HG02588 (cell line): ENCODE data around the gene CBLN4.

ENCODE experiments used
- ATAC-seq: cut with Tn5 transposase; IDR thresholded peaks from one replicate; pipeline ENCODE4 v1.9.1; 2021; ENCODE audit warnings: mild to moderate bottlenecking, moderate library complexity; ENCODE audit not compliant: unreplicated experiment

Gene CBLN4

GRCh38 chr20:56005389-56005715 lies at the start of gene CBLN4:
Gene CBLN4, minus strand, starts transcription at chr20:56005519. Its CDS starts 1,348 bp downstream, at chr20:56004171.
- ATAC-seq = no peak

- no peak for ATAC-seq
Measured at GRCh38 chr20:56043227-56043626, 37.9 kb upstream of the CBLN4 start.

- no peak for ATAC-seq
Measured at GRCh38 chr20:56032251-56032650, 26.9 kb upstream of the CBLN4 start.

GRCh38 chr20:56018716-56019115 lies 13.4 kb upstream of the CBLN4 start:
- no peak for ATAC-seq

GRCh38 chr20:56018194-56018593 lies 12.9 kb upstream of the CBLN4 start:
- no peak for ATAC-seq

- ATAC-seq = no peak
Measured at GRCh38 chr20:56017560-56017959, 12.2 kb upstream of the CBLN4 start.

GRCh38 chr20:56014998-56015397 lies 9.7 kb upstream of the CBLN4 start:
- ATAC-seq = no peak

- no peak for ATAC-seq
Measured at GRCh38 chr20:56014151-56014550, 8.8 kb upstream of the CBLN4 start.

- ATAC-seq = no peak
Measured at GRCh38 chr20:56004611-56005388, 519 bp downstream of the CBLN4 start.

- no peak for ATAC-seq
Measured at GRCh38 chr20:56004007-56004406, 1.3 kb downstream of the CBLN4 start.

- no peak for ATAC-seq
Measured at GRCh38 chr20:56002908-56003800, 2.2 kb downstream of the CBLN4 start.

GRCh38 chr20:56001890-56002289 lies 3.4 kb downstream of the CBLN4 start:
- ATAC-seq = no peak

- ATAC-seq = no peak
Measured at GRCh38 chr20:56001106-56001785, 4.1 kb downstream of the CBLN4 start.

- ATAC-seq = no peak
Measured at GRCh38 chr20:55978550-55978949, 26.8 kb downstream of the CBLN4 start.

GRCh38 chr20:55977690-55978459 lies 27.4 kb downstream of the CBLN4 start:
- ATAC-seq = no peak

GRCh38 chr20:55974491-55975202 lies 30.7 kb downstream of the CBLN4 start:
- no peak for ATAC-seq

GRCh38 chr20:55964790-55965189 lies 40.5 kb downstream of the CBLN4 start:
- ATAC-seq = no peak

- no peak for ATAC-seq
Measured at GRCh38 chr20:55961376-55962330, 43.7 kb downstream of the CBLN4 start.

GRCh38 chr20:55953201-55953600 lies 52.1 kb downstream of the CBLN4 start:
- ATAC-seq = no peak
